Pancreas (tissue), 10 donors: ENCODE data around the gene NKIRAS1. TPM values are rescaled to one million over a fixed set of nuclear protein-coding genes. Genes with fewer than 3 reads are reported as not detected.
"Not testable (repeated sequence)": the region's sequence is repeated elsewhere in the genome, so short reads cannot be mapped to it uniquely, and the experiment has no call there.

Source experiments
- ATAC-seq, 4 donors: fragments of 200-7000 bp; cut with Tn5 transposase; one replicate each; pipeline versions ENCODE4 v1.8.0 to v1.9.1; 2020; ENCODE audit warnings: mild to moderate bottlenecking in 4 of 4, moderate library complexity in 4 of 4
- DNase-seq, 6 donors: peaks; one replicate each; pipeline ENCODE4 v3.0.0-alpha.2; 2020
- FAIRE-seq: peaks from 2 replicates; lab custom pipeline; 2012; peaks lifted over from hg19 to GRCh38; lab: Jason Lieb, UNC
- H3K27ac ChIP-seq, 4 donors: fragments of 200-600 bp; sonication (generic); 1 replicate in 3 of 4; 2 replicates in 1 of 4; pipeline versions ENCODE4 v1.5.0 to v1.8.0; 2020
- H3K27me3 ChIP-seq, 4 donors: fragments of 200-600 bp; one replicate each; pipeline ENCODE4 v1.8.0; 2021
- H3K36me3 ChIP-seq, 3 donors: fragments of 200-600 bp; sonication (generic) in 1 of 3; one replicate each; pipeline versions ENCODE4 v1.5.0 to v1.8.0; 2020 to 2021
- H3K4me1 ChIP-seq, 3 donors: fragments of 200-600 bp; one replicate each; pipeline ENCODE4 v1.8.0; 2021
- H3K4me3 ChIP-seq, 4 donors: fragments of 200-600 bp; sonication (generic) in 2 of 4; one replicate each; pipeline versions ENCODE4 v1.5.0 to v1.8.0; 2020 to 2021
- H3K9me3 ChIP-seq, 4 donors: fragments of 200-600 bp; one replicate each; pipeline ENCODE4 v1.8.0; 2021
- WGBS, 2 donors: extraction: QIAGEN DNeasy Blood & Tissue Kit; methylation state at CpG; one replicate each; pipeline ENCODE4 v1.1.7; 2013; 5-methylcytosine and 5-hydroxymethylcytosine counted together
- intact Hi-C, 3 donors: fragments of 100-400 bp; cut with DNase I; formaldehyde crosslinking; loops; one replicate each; pipeline versions ENCODE4 v1.11.1 to v1.14.2; 2022
- polyA plus RNA-seq, 2 donors: library from polyadenylated mRNA; stranded (reverse); fragments of 200-250 nt; gene quantifications; one replicate each; pipeline ENCODE4 v1.2.3, GENCODE V29; 2013
- total RNA-seq, 6 donors: library from RNA; stranded (reverse); fragmentation: NEBNext Ultra II Directional in 4 of 6; extraction: Animal tissue kit (Norgen Biotek cat#: 25700) in 4 of 6; gene quantifications; one replicate each; pipeline versions ENCODE4 v1.2.1 to v1.2.4, GENCODE V29; 2021 to 2023
- TF ChIP-seq, protein P1 (sequence below), 4 donors: fragments of 200-600 bp; sonication (generic) in 3 of 4; IDR thresholded peaks; one replicate each; pipeline versions ENCODE4 v1.5.0 to v1.8.0; 2021; ENCODE audit warnings: antibody characterized with exemption in 4 of 4
- donor health status: healthy with polysubstance abuse.
- donor health status: DM: no; HTN: no; CAD: no; lungs with moderate emphysema.
- donor health status: DM: no; HTN: no; CAD: no.
- donor health status: control.
- donor health status: control.
- donor health status: Bipolar disorder and iron deficiency.
- donor health status: DM: yes; HTN: yes; CAD: no.
- donor health status: DM: no; HTN: no; CAD: no.
- donor health status: DM: no; HTN: no; CAD: no.
- donor health status: DM: yes; HTN: yes; CAD: no.

NKIRAS1 gene
- total and polyA plus RNA-seq, 8 donors, result 2.7 to 5.9 (median 3.8) TPM

DNA sequence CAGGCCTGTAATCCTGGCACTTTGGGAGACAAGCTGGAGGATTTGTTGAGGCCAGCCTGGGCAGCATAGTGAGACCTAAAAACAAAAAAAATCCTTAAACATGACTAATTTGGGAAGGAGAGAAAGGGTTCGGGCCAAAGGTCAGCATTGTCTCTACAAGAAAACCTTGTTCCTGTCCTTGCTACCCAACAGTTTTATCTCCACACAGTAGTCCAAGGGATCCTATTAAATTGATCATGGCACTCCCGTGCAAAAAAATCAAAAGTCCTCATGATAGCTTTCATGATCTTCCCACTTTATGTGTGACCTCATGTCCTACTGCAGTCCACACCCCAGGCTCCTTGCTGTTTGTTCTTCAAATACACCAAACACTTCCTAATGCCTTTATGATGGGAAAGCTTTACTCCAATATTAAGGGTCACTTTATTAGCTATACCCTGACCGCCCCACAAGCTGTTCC lies 4.3 kb upstream of the NKIRAS1 start:
- Histone ChIP-seq H3K9me3 (no peaks in the 10 kb centered on the region), H3K4me3 (no peak overlapping the region), H3K27me3 (no peaks in the 10 kb centered on the region), H3K4me1 (peaks cover 0 to 11% (median 6%) of the 10 kb centered on the region in 3 donors), H3K27ac (no peak overlapping the region), H3K36me3 (peaks cover 0 to 19% (median 5%) of the 10 kb centered on the region in 3 donors)
- DNase-seq, result no peak
- 86 to 93% methylated on average over 3 of the region's 3 CpGs for WGBS, 2 donors
- no peak for ATAC-seq
- intact Hi-C loops, result no loop called here
- TF ChIP-seq, protein P1, sequence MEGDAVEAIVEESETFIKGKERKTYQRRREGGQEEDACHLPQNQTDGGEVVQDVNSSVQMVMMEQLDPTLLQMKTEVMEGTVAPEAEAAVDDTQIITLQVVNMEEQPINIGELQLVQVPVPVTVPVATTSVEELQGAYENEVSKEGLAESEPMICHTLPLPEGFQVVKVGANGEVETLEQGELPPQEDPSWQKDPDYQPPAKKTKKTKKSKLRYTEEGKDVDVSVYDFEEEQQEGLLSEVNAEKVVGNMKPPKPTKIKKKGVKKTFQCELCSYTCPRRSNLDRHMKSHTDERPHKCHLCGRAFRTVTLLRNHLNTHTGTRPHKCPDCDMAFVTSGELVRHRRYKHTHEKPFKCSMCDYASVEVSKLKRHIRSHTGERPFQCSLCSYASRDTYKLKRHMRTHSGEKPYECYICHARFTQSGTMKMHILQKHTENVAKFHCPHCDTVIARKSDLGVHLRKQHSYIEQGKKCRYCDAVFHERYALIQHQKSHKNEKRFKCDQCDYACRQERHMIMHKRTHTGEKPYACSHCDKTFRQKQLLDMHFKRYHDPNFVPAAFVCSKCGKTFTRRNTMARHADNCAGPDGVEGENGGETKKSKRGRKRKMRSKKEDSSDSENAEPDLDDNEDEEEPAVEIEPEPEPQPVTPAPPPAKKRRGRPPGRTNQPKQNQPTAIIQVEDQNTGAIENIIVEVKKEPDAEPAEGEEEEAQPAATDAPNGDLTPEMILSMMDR (IDR thresholded peaks at IDR 0.05), result no peak
- no peak for FAIRE-seq

DNA sequence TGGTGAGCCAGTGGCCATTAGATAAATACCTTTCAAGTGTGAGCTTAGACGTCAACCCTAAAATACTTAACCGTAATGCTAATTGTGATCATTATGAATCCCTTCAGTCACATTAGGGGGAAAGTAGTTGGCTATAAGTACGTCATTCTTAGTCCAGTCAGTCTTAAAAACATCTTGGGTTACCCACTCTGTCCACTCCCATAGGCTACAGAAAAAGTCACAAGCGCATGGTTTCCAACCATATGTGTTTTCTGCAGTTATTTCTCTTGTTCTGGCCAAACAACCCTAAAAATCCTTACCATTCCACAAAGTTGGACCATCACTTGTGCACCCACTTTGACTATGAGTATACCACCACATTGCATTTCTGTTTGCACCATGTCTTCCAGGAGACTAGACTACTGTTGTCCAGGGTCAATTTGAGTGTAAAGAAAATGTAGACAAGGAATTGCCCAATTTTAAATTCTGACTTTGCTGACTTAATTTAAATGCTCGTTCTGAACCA lies 3.4 kb upstream of the NKIRAS1 start:
- no peaks in the 10 kb centered on the region for H3K9me3 ChIP-seq
- peaks cover 0 to 16% (median 6%) of the 10 kb centered on the region in 3 donors for H3K4me1 ChIP-seq
- intact Hi-C loops, result no loop called here
- no peak overlapping the region for H3K4me3 ChIP-seq
- TF ChIP-seq, protein P1 (IDR thresholded peaks at IDR 0.05), result no peak
- H3K27me3 ChIP-seq, result no peaks in the 10 kb centered on the region
- H3K27ac ChIP-seq, result no peak overlapping the region
- ATAC-seq (no peak), DNase-seq (no peak), FAIRE-seq (no peak)
- peaks cover 0 to 19% (median 5%) of the 10 kb centered on the region in 3 donors for H3K36me3 ChIP-seq
- 88 to 94% methylated on average over 5 of the region's 5 CpGs for WGBS, 2 donors

DNA sequence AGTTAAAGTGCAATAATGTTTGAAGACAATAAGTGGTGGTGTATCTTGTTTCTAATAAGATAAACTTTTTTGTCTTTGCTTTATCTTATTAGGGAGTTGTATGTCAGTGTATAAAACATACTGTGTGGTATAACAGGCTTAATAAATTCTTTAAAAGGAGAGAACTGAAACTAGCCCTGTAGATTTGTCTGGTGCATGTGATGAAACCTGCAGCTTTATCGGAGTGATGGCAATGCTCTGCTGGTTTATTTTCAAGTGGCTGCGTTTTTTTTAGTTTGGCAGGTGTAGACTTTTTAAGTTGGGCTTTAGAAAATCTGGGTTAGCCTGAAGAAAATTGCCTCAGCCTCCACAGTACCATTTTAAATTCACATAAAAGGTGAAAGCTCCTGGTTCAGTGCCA lies 2.8 kb upstream of the NKIRAS1 start:
- TF ChIP-seq, protein P1 (IDR thresholded peaks at IDR 0.05), result no peak
- Histone ChIP-seq H3K27me3 (no peaks in the 10 kb centered on the region), H3K36me3 (peaks cover 0 to 19% (median 5%) of the 10 kb centered on the region in 3 donors), H3K4me3 (no peak overlapping the region), H3K4me1 (peaks cover 0 to 16% (median 6%) of the 10 kb centered on the region in 3 donors), H3K27ac (no peak overlapping the region), H3K9me3 (no peaks in the 10 kb centered on the region)
- no peak for ATAC-seq
- 70 to 83% methylated on average over 2 of the region's 2 CpGs for WGBS, 2 donors
- DNase-seq, result no peak
- no peak for FAIRE-seq
- intact Hi-C loops, result no loop called here

DNA sequence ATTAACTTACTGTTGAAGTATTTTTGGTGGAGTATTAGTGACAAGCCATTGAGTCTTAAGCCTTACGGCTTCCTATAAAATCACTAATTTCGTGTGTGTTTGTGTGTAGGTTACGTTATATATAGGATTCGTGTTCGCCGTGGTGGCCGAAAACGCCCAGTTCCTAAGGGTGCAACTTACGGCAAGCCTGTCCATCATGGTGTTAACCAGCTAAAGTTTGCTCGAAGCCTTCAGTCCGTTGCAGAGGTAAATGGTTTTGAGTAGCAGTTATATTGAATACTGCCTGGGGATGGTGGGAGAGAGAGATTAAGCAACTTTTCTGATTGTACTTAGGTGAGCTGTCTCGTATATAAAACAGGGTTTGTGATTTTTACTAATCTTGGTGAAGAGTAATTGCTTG lies 1.5 kb upstream of the NKIRAS1 start:
- H3K4me1 ChIP-seq, result peaks cover 0 to 24% (median 6%) of the 10 kb centered on the region in 3 donors
- intact Hi-C loops, H3K9me3 ChIP-seq, ATAC-seq, FAIRE-seq, DNase-seq, H3K27me3 ChIP-seq: not testable (repeated sequence)
- H3K27ac ChIP-seq, result peak overlapping the region in 2 of 4 donors; percentile 89 to 91
- peak overlapping the region; percentile 66 to 90 (median 76) for H3K4me3 ChIP-seq
- 16 to 31% methylated on average over 12 of the region's 12 CpGs for WGBS, 2 donors
- peaks cover 0 to 19% (median 5%) of the 10 kb centered on the region in 3 donors for H3K36me3 ChIP-seq

DNA sequence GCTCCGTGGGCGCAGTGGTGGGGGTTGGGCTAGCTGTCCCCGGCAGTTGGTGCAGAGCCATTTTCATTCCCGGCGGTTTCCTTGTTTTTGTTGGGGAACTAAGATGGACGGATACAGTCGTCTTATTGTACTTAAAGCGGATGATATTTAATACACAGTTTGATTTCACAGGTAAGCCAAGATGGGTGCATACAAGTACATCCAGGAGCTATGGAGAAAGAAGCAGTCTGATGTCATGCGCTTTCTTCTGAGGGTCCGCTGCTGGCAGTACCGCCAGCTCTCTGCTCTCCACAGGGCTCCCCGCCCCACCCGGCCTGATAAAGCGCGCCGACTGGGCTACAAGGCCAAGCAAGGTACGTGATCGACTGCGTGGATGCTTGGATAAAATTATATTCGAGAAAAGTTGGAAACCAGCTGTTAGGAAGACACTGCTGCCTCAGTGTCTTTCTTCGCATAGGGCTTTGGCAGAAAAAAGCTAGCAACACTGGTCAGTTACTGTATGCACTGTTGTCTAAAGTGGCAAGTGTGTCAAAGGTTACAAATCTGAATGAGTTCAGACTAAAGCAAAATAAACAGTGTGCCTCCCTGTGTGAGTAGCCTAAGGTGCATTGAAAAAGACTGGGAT lies 1.0 kb upstream of the NKIRAS1 start:
- H3K27me3 ChIP-seq, FAIRE-seq, H3K9me3 ChIP-seq, intact Hi-C loops: not testable (repeated sequence)
- Histone ChIP-seq H3K27ac (peak overlapping the region; percentile 76 to 91 (median 89)), H3K36me3 (peaks cover 0 to 19% (median 5%) of the 10 kb centered on the region in 3 donors), H3K4me1 (peaks cover 0 to 27% (median 6%) of the 10 kb centered on the region in 3 donors), H3K4me3 (peak overlapping the region; percentile 66 to 90 (median 76))
- peak in 2 of 6 donors; percentile 65 to 69 for DNase-seq
- WGBS, 2 donors, result 0 to 1% methylated on average over 19 to 21 of the region's 21 CpGs
- ATAC-seq, result peak; percentile 59 to 77 (median 68)
